Fibroblast of skin of left quadriceps (primary cell): ENCODE measurements around the gene UCN3.
"Not testable (repeated sequence)": the region's sequence is repeated elsewhere in the genome, so short reads cannot be mapped to it uniquely, and the experiment has no call there.

Experiments
- DNase-seq, 2 experiments: peaks; one replicate each; pipeline ENCODE4 v3.0.0-alpha.2; 2013; ENCODE audit warnings: low read depth in 2 of 2

UCN3 gene

DNA sequence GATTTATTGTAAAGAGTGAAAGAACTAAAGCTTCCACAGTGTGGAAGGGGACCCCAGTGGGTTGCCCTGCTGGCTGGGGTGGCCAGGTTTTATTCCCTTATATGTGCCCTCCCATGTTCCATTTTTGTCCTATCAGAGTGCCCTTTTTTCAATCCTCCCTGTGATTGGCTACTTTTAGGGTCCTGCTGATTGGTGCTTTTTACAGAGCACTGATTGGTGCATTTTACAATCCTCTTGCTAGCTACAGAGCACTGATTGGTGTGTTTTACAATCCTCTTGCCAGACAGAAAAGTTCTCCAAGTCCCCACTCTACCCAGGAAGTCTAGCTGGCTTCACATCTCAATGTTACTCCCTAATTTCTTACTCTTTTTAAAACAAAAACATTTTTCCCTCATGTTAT is 46.0 kb downstream of the UCN3 start:
- DNase-seq = not testable (repeated sequence)

DNA sequence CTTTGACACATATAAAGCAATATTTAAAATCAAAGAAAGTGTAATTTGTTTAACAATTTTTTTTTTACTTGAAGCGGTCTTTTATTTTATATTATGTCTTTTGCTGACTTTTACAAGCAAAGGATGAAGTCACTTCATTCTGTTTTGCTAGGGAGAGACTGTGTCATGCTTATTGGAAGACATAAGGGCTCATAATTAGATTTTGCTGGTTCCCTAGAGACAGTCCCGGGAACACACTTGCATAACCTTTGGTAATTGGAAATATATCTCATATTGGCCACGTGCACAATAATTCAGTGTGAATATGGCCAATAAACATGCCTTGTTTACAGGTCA is 47.1 kb downstream of the UCN3 start:
- no peak for DNase-seq

GRCh38 chr10:5412277-5412941 is 47.6 kb downstream of the UCN3 start, which contains the start of gene NET1:
Gene NET1 (plus strand): TSS chr10:5412557. CDS start chr10:5412693, 136 bp downstream.
- peak; percentile 62 to 63 for DNase-seq

GRCh38 chr10:5413012-5413938 is 48.5 kb downstream of the UCN3 start:
- DNase-seq = peak; percentile 13 to 18

GRCh38 chr10:5416981-5417380 is 52.2 kb downstream of the UCN3 start:
- DNase-seq = no peak

GRCh38 chr10:5418584-5418983 is 53.8 kb downstream of the UCN3 start:
- no peak for DNase-seq

DNA sequence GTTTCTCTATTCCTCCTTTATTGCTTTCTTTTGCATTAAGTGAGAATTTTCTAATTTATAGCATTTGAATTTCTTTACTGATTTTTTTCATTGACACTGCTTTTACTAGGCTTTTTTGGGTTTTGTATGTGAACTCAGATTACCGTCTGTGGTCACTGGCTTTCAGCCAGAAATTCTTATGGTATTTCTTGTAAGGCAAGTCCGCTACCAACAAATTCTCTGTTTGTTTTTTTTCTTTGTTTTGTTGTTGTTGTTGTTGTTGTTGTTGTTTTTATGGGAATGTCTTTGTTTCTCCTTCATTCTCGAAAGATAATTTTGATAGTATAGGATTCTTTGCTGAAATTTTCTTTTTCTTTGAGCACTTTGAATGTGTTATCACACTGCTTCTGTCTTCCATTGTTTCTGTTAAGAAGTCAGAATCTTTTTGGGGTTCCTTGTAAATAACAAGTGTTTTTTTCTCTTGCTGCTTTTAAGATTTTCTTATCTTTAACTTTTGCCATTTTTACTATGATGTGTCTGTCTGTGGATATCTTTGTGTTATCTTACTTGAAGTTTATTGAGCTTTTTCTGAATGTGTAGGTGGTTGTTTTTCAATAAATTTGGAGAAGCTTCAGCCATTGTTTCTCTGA is 54.8 kb downstream of the UCN3 start:
- DNase-seq = no peak

DNA sequence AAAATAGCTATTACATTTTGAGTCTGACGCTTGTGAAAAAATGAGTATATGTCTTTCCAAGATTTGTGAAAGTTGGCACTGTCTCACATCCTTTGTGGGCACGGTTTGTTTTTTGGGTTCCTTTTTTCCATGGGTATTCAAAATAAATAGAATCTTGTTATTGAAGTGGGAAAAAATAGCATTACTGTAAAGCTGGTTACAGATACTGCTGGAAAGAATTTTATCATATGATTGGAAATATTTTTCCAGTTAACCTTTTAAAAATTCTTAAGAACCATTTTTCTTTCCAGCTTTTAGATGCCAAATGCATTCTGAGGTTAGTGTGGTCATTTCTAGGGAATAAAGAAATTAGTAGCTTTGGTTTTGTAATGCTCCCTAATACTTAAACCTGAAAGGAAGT is 59.0 kb downstream of the UCN3 start:
- DNase-seq = no peak
